ENCODE results near the gene CLEC4C. TPM values are rescaled to one million over a fixed set of nuclear protein-coding genes. Genes with fewer than 3 reads are reported as not detected.
"Not testable (repeated sequence)": the region's sequence is repeated elsewhere in the genome, so short reads cannot be mapped to it uniquely, and the experiment has no call there.

CLEC4C gene, protein sequence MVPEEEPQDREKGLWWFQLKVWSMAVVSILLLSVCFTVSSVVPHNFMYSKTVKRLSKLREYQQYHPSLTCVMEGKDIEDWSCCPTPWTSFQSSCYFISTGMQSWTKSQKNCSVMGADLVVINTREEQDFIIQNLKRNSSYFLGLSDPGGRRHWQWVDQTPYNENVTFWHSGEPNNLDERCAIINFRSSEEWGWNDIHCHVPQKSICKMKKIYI
- total RNA-seq: not detected
- long read RNA-seq: 0 reads

- H3K36me3 ChIP-seq: no peaks in the 10 kb centered on the region
- H3K27ac ChIP-seq: no peak within 1 kb of the TSS
- H3K4me3 ChIP-seq: no peak within 1 kb of the TSS
- TF ChIP-seq CTCF (IDR thresholded peaks at IDR 0.05): no peak
- no peak for TF ChIP-seq POLR2A (IDR thresholded peaks at IDR 0.05)
- WGBS (ENCODE audit: insufficient coverage, low coverage, low lambda C conversion rate, missing lambda C conversion rate): 56% methylated on average over 5 of the region's 5 CpGs
- no peaks in the 10 kb centered on the region for H3K9me3 ChIP-seq
- no peaks in the 10 kb centered on the region for H3K4me1 ChIP-seq
- intact Hi-C loops (cut with DNase I): no loop called here
- DNase-seq (no peak), ATAC-seq (no peak)
- no peaks in the 10 kb centered on the region for H3K27me3 ChIP-seq
Measured at GRCh38 chr12:7747246-7747645, at the start of gene CLEC4C. TSS of gene CLEC4C (minus strand) at chr12:7747375. CDS start at chr12:7747348, 27 bp downstream.

- H3K4me3 ChIP-seq: no peak overlapping the region
- ATAC-seq (no peak), DNase-seq (no peak)
- intact Hi-C loops (cut with DNase I): no loop called here
- H3K4me1 ChIP-seq: no peaks in the 10 kb centered on the region
- no peak overlapping the region for H3K27ac ChIP-seq
- H3K27me3 ChIP-seq: no peaks in the 10 kb centered on the region
- no peaks in the 10 kb centered on the region for H3K36me3 ChIP-seq
- 42% methylated on average over 3 of the region's 3 CpGs for WGBS (ENCODE audit: insufficient coverage, low coverage, low lambda C conversion rate, missing lambda C conversion rate)
- TF ChIP-seq CTCF (IDR thresholded peaks at IDR 0.05): no peak
- TF ChIP-seq POLR2A (IDR thresholded peaks at IDR 0.05): no peak
- H3K9me3 ChIP-seq: no peaks in the 10 kb centered on the region
Measured at GRCh38 chr12:7793211-7793610, 46.0 kb upstream of the CLEC4C start.

- DNase-seq; H3K27ac ChIP-seq; H3K4me3 ChIP-seq; ATAC-seq; H3K9me3 ChIP-seq; H3K36me3 ChIP-seq; H3K27me3 ChIP-seq; H3K4me1 ChIP-seq; intact Hi-C loops (cut with DNase I): not testable (repeated sequence)
- 61% methylated on average over 12 of the region's 13 CpGs for WGBS (ENCODE audit: insufficient coverage, low coverage, low lambda C conversion rate, missing lambda C conversion rate)
Measured at GRCh38 chr12:7788884-7789528, 41.8 kb upstream of the CLEC4C start, which contains the start of gene NANOG. TSS of gene NANOG (plus strand) at chr12:7789402. CDS start at chr12:7789615, 213 bp downstream.

DNA sequence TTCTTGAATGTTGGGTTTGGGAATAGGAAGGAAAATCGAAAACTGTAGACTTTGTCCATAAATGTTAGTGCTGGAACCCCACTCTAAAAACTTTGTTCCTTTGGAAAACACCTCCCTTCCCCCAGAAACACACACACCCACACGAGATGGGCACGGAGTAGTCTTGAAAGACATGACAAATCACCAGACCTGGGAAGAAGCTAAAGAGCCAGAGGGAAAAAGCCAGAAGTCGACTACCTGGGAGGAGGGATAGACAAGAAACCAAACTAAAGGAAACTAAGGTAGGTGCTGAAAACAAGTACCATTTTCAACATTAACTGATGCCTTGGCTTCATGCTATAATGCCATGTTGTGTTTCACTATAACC lies 41.1 kb upstream of the CLEC4C start:
- H3K27ac ChIP-seq: no peak overlapping the region

More for the DNA sequence above, 41.1 kb upstream of the CLEC4C start:
- WGBS (ENCODE audit: insufficient coverage, low coverage, low lambda C conversion rate, missing lambda C conversion rate): 32% methylated on average over 4 of the region's 4 CpGs
- intact Hi-C loops (cut with DNase I): no loop called here
- H3K4me1 ChIP-seq: no peaks in the 10 kb centered on the region
- no peak for ATAC-seq
- no peaks in the 10 kb centered on the region for H3K27me3 ChIP-seq
- no peaks in the 10 kb centered on the region for H3K9me3 ChIP-seq
- H3K4me3 ChIP-seq: no peak overlapping the region
- DNase-seq: no peak
- TF ChIP-seq POLR2A (IDR thresholded peaks at IDR 0.05) (no peak), CTCF (IDR thresholded peaks at IDR 0.05) (no peak)
- no peaks in the 10 kb centered on the region for H3K36me3 ChIP-seq

All from right lobe of liver (tissue), 6 donors.